Epithelial cell of esophagus (primary cell): ENCODE measurements around the gene ZC3H12D.
A peak's percentile ranks its signal among the peaks of the same experiment; 100 is the strongest.

Source experiments
- DNase-seq: peaks from one replicate; pipeline ENCODE4 v3.0.0; 2010; ENCODE audit warnings: low read depth
- H3K4me3 ChIP-seq: 2 replicates; pipeline ENCODE4 v1.5.1; 2011; ENCODE audit warnings: mild to moderate bottlenecking, low read length, control low read depth
- TF ChIP-seq, protein P1 (sequence below): IDR thresholded peaks from 2 replicates; pipeline ENCODE4 v1.5.1; 2011; ENCODE audit warnings: low read depth, mild to moderate bottlenecking, low read length, control low read depth, inconsistent platforms; ENCODE audit not compliant: insufficient read depth; ENCODE audit errors: missing control alignments

The ZC3H12D gene

DNA sequence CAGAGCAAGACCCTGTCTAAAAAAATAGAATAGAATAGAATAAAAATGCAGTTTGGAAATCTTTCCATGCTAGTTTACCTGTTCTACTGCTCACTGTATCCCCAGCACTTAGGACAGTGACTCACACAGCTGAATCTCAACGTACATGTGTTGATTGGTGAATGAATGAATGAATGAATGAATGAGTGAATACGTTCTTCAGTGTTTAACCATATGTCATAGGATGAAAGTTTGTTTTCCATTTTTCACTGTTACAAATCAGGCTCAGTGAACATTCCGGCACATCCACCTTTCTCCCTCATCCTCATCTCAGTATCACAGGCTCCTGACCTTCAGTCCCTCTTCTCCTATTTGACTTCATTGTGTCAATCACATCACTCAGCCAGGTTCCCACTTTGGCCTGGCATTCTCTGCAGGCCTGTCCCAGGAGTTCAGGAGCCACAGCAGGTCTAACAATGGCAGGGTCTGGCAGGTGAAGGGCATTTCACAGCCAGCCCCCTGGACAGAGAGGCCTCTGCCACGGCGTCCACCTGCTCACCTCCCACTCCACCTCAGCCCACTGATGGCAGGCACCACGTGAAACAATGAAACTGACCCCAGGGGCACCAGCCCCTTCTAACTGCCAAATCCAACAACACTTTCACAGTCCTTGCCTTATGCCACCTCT, 7.9 kb downstream of the ZC3H12D start:
- no peak for DNase-seq
- H3K4me3 ChIP-seq, result no peak overlapping the region
- TF ChIP-seq, protein P1, sequence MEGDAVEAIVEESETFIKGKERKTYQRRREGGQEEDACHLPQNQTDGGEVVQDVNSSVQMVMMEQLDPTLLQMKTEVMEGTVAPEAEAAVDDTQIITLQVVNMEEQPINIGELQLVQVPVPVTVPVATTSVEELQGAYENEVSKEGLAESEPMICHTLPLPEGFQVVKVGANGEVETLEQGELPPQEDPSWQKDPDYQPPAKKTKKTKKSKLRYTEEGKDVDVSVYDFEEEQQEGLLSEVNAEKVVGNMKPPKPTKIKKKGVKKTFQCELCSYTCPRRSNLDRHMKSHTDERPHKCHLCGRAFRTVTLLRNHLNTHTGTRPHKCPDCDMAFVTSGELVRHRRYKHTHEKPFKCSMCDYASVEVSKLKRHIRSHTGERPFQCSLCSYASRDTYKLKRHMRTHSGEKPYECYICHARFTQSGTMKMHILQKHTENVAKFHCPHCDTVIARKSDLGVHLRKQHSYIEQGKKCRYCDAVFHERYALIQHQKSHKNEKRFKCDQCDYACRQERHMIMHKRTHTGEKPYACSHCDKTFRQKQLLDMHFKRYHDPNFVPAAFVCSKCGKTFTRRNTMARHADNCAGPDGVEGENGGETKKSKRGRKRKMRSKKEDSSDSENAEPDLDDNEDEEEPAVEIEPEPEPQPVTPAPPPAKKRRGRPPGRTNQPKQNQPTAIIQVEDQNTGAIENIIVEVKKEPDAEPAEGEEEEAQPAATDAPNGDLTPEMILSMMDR, result no peak

DNA sequence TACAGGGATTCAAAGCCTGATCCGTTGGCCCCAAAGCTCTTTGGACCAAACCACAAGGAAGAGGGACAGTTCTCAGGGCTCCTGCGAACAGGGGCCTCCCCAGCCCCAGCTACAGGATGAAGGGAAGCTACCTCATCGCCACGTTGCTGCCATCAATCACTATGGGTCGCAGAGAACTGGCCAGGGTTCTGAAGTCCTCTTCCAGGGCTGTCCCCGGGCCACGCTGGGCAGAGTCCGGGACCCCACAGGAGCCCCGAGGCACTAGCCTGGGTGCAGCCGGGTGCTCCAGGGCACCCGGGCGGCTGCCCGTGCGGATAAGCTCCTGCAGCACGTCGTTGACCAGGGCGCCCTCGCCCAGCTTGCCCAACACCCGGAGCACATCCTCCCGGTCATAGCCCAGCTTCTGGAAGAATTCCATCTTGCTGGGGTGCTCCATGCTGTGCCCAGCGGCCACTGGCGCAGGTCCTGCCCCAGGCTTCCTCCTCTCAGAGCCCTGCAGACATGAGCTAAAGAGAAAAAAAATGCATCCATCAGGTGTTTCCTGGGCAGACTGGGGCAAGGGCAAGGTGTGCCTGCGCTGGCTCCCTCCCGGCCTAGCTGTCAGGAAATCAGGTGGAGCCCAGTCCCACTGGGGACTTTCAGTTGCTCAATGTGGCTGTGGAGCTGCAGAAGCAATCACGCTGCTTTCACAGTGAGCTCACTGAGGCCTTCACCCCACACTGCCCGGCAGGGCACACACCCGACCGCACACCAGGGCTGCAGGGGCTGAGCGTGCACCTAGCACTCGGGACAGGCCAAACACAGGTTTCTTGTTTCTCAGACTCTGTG, 10.5 kb downstream of the ZC3H12D start:
- TF ChIP-seq, protein P1, result no peak
- no peak for DNase-seq
- no peak overlapping the region for H3K4me3 ChIP-seq

DNA sequence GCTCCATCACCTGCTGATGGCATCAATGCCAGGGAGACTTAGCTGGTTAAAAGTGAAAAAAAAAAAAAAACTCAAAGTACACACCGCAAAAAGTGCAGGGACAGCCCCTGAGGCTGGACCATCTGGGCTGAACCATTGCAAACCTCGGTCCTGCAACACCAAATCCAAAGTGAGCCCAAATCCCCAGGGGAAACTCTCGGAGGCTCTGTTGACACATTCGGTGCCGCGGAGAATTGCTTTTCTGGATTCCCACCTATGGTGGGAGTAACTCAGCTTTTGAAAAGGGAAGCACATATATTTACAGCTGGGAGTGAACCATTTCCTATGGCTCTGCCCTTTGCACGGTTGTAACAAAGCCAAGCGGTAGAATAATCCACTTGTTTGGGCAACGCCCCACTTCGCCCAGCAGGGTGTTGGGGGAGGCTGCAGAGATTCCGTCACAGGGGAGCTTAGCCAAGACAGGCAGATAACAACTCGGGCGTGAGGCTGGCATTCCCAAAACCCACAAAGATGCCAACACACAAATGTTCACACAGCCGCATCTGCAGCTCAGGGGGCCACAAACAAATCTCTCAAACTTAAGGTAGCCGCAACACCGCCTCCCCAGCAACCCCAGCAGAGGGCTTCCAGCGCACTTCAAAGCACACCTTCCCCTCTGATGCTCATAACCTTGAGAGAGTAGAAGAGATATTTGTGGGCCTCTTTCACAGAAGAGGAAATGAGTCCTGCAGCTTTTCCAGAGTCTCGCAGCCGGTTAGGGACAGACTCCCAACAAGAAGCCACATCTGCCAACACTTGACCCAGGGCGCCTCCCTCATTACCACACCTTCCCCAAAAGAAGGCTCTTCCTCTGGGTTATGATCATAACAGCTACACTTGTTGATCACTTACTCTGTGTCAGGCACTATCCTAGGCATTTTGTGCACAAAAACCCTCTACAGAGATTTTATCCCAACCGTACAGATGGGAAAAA, 11.4 kb downstream of the ZC3H12D start:
- peak; percentile 57 for DNase-seq
- no peak overlapping the region for H3K4me3 ChIP-seq
- TF ChIP-seq, protein P1, result peak; percentile 37

- TF ChIP-seq, protein P1, result no peak
- H3K4me3 ChIP-seq, result no peak overlapping the region
- DNase-seq, result no peak
Measured at GRCh38 chr6:149472241-149472640, 12.6 kb downstream of the ZC3H12D start.

GRCh38 chr6:149471801-149472200, 13.0 kb downstream of the ZC3H12D start:
- DNase-seq, result no peak
- TF ChIP-seq, protein P1, result no peak
- no peak overlapping the region for H3K4me3 ChIP-seq

- no peak overlapping the region for H3K4me3 ChIP-seq
- TF ChIP-seq, protein P1, result no peak
- DNase-seq, result no peak
Measured at GRCh38 chr6:149470948-149471347, 13.9 kb downstream of the ZC3H12D start.
